GM21576 (cell line): ENCODE measurements around the gene RERE.
"Not testable (repeated sequence)": the region's sequence is repeated elsewhere in the genome, so short reads cannot be mapped to it uniquely, and the experiment has no call there.

ENCODE experiments used
- ATAC-seq: cut with Tn5 transposase; IDR thresholded peaks from one replicate; pipeline ENCODE4 v1.9.1; 2021; ENCODE audit warnings: mild to moderate bottlenecking, moderate library complexity; ENCODE audit not compliant: unreplicated experiment

Gene RERE

GRCh38 chr1:8754247-8754650 lies 63.2 kb downstream of the RERE start:
- no peak for ATAC-seq

- ATAC-seq = no peak
Observed at GRCh38 chr1:8753736-8754135, 63.7 kb downstream of the RERE start.

- ATAC-seq = no peak
Observed at GRCh38 chr1:8752921-8753713, 64.3 kb downstream of the RERE start.

GRCh38 chr1:8752411-8752810 lies 65.0 kb downstream of the RERE start:
- ATAC-seq = no peak

- ATAC-seq = no peak
Observed at GRCh38 chr1:8751984-8752383, 65.5 kb downstream of the RERE start.

- no peak for ATAC-seq
Observed at GRCh38 chr1:8747879-8748825, 69.3 kb downstream of the RERE start.

- ATAC-seq = no peak
Observed at GRCh38 chr1:8746554-8746953, 70.9 kb downstream of the RERE start.

GRCh38 chr1:8745749-8746390 lies 71.6 kb downstream of the RERE start:
- no peak for ATAC-seq

- no peak for ATAC-seq
Observed at GRCh38 chr1:8745346-8745745, 72.1 kb downstream of the RERE start.

- ATAC-seq = no peak
Observed at GRCh38 chr1:8742022-8742924, 75.2 kb downstream of the RERE start.

GRCh38 chr1:8740034-8740449 lies 77.4 kb downstream of the RERE start:
- ATAC-seq = no peak

GRCh38 chr1:8739377-8739776 lies 78.1 kb downstream of the RERE start:
- ATAC-seq = no peak

- no peak for ATAC-seq
Observed at GRCh38 chr1:8736927-8737326, 80.5 kb downstream of the RERE start.

GRCh38 chr1:8733484-8733883 lies 84.0 kb downstream of the RERE start:
- ATAC-seq = no peak

GRCh38 chr1:8731162-8731561 lies 86.3 kb downstream of the RERE start:
- no peak for ATAC-seq

GRCh38 chr1:8728464-8728863 lies 89.0 kb downstream of the RERE start:
- no peak for ATAC-seq

GRCh38 chr1:8727809-8728213 lies 89.6 kb downstream of the RERE start:
- ATAC-seq = no peak

GRCh38 chr1:8727316-8727715 lies 90.1 kb downstream of the RERE start:
- ATAC-seq = not testable (repeated sequence)

GRCh38 chr1:8726801-8727186 lies 90.6 kb downstream of the RERE start:
- ATAC-seq = not testable (repeated sequence)

GRCh38 chr1:8723010-8723409 lies 94.4 kb downstream of the RERE start:
- ATAC-seq = no peak
